Body of pancreas (tissue), 4 donors: ENCODE results near the gene ORAI3. TPM values are rescaled to one million over a fixed set of nuclear protein-coding genes. Genes with fewer than 3 reads are reported as not detected.
"Not testable (repeated sequence)": the region's sequence is repeated elsewhere in the genome, so short reads cannot be mapped to it uniquely, and the experiment has no call there.

Experiments used
- ATAC-seq: fragments of 150-250 bp; one replicate; pipeline ENCODE4 v1.9.1; 2016
- DNase-seq, 4 donors: peaks; one replicate each; pipeline ENCODE4 v3.0.0-alpha.2; 2019
- H3K27ac ChIP-seq, 4 donors: fragments of 200-600 bp; sonication (generic); 1 replicate in 3 of 4; 2 replicates in 1 of 4; pipeline versions ENCODE4 v1.5.1 to v1.6.1; 2016 to 2019; ENCODE audit warnings: mild to moderate bottlenecking in 1 of 4, mixed read lengths in 1 of 4, moderate library complexity in 1 of 4
- H3K27me3 ChIP-seq, 2 donors: fragments of 200-600 bp; sonication (generic); one replicate each; pipeline ENCODE4 v1.6.0; 2016; ENCODE audit warnings: mild to moderate bottlenecking in 1 of 2
- H3K36me3 ChIP-seq, 2 donors: fragments of 200-600 bp; sonication (generic); replicated peaks in 1 of 2; 2 replicates each; pipeline ENCODE4 v1.5.1; 2016; ENCODE audit warnings: low read depth in 2 of 2; ENCODE audit not compliant: insufficient read depth in 1 of 2
- H3K4me1 ChIP-seq: fragments of 200-600 bp; sonication (generic); one replicate; pipeline ENCODE4 v1.6.0; 2016
- H3K4me3 ChIP-seq, 2 donors: fragments of 200-600 bp; sonication (generic); 1 replicate in 1 of 2; 2 replicates in 1 of 2; pipeline ENCODE4 v1.5.1; 2016 to 2019
- H3K9me3 ChIP-seq, 3 donors: fragments of 200-600 bp; sonication (generic); 1 replicate in 2 of 3; 2 replicates in 1 of 3; pipeline ENCODE4 v1.5.1; 2016
- CTCF ChIP-seq, 7 experiments: fragments of 450-650 bp in 4 of 7; fragments of 200-600 bp in 3 of 7; sonication (generic) in 3 of 7; IDR thresholded peaks; one replicate each; pipeline ENCODE4 v1.5.1; 2016 to 2019; ENCODE audit warnings: antibody characterized with exemption in 7 of 7
- POLR2A ChIP-seq, 3 donors: fragments of 450-650 bp; IDR thresholded peaks; one replicate each; pipeline ENCODE4 v1.6.1; 2016; ENCODE audit warnings: antibody characterized with exemption in 3 of 3, mild to moderate bottlenecking in 2 of 3
- WGBS, 2 donors: methylation state at CpG; one replicate each; pipeline ENCODE4 v1.1.5; 2017; 5-methylcytosine and 5-hydroxymethylcytosine counted together
- intact Hi-C: fragments of 100-400 bp; cut with DNase I; formaldehyde crosslinking; loops from one replicate; pipeline ENCODE4 v1.15.1; 2023
- total RNA-seq, 2 donors: library from RNA; depleted of rRNA; stranded (reverse); fragments of >200 nt; gene quantifications; one replicate each; pipeline ENCODE4 v1.1.0, GENCODE V29; 2016

ORAI3 gene
- total RNA-seq, 2 donors from 2014 or later, result 7.9 to 27.2 TPM

DNA sequence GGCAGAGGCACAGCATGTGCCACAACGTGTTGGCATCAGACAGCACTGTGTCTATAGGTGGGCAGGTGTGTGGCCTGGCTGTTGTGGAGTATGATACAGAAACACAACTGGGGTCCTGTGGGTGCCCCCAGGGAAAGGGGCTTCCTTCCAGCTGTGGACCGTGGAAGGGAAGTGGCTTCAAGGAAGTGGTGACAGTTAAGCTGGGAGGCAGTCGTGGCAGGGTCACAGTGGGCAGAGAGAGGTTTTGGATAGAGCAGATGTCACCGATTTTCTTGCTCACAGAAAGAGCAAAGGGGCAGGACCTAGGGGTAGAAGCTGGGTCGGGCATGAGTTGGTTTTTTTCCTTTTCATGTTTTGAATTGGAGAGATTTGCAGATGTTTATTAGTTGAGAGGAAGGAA, 11.2 kb upstream of the ORAI3 start:
- intact Hi-C loops, result no loop called here
- ATAC-seq (no peak), DNase-seq (no peak)
- Histone ChIP-seq H3K4me3 (no peak overlapping the region), H3K4me1 (peaks cover 12% of the 10 kb centered on the region), H3K27ac (no peak overlapping the region), H3K9me3 (no peaks in the 10 kb centered on the region), H3K27me3 (no peaks in the 10 kb centered on the region), H3K36me3 (no peaks in the 10 kb centered on the region)
- 46 to 64% methylated on average over 5 of the region's 5 CpGs for WGBS, 2 donors
- TF ChIP-seq POLR2A (IDR thresholded peaks at IDR 0.05) (no peak), CTCF (IDR thresholded peaks at IDR 0.05) (no peak)

DNA sequence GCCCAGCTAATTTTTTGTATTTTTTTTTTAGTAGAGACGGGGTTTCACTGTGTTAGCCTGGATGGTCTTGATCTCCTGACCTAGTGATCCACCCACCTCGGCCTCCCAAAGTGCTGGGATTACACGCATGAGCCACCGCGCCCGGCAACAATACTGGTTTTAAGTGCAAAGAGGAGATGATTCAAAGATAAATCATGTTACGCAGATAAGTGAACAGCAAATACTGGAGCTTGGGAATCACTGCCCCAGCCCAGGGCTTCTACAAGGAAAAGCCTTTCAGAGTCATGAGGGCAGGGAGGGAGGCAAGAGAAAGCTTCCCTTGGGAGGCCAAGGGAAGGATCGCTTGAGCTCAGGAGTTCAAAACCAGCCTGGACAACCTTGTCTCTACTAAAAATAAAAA, 9.3 kb upstream of the ORAI3 start:
- 93% methylated on average over 8 of the region's 8 CpGs for WGBS, 2 donors
- ATAC-seq, DNase-seq, H3K4me3 ChIP-seq, H3K9me3 ChIP-seq, H3K36me3 ChIP-seq, H3K27ac ChIP-seq, H3K27me3 ChIP-seq, intact Hi-C loops: not testable (repeated sequence)
- peaks cover 12% of the 10 kb centered on the region for H3K4me1 ChIP-seq

DNA sequence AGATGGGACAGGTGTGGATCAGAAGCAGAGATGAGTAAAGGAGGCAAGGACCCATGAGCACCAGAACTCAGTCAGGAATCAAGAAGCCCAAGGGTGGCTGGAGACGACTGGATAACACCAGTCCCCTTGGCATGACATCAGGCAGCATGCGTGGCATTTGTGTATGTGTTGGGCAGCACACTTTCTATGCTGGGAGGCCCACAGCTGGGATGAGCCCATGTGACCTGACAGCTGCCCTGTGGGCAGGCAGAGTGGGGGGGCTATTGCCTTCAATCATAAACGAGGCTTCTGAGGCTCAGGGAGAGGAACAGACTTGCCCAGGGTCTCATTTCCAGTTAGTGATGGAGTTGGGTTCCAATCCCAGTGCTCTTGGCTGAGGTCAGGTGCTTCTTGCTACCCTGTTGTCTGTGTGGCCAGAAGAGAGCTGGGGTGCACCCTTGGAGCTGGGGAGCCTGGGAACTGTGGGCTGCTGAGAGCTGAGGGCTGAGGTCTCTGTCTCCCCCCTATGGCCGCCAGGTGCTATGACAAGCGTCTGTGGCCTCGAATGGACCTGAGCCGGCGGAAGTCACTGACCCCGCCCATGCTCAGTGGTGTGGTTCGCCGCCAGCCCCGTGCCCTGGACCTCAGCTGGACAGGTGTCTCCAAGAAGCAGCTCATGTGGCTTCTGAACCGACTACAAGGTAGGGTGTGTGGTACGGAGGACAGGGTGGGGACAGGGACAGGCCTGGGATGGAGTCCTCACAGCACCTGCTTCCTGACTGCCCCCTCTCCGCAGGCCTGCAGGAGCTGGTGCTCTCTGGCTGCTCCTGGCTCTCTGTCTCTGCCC, 7.1 kb upstream of the ORAI3 start:
- Histone ChIP-seq H3K36me3 (no peaks in the 10 kb centered on the region), H3K4me1 (peaks cover 12% of the 10 kb centered on the region), H3K27ac (peak overlapping the region; percentile 2 to 55 (median 28)), H3K9me3 (no peaks in the 10 kb centered on the region), H3K27me3 (no peaks in the 10 kb centered on the region), H3K4me3 (no peak overlapping the region)
- intact Hi-C loops, result no loop called here
- ATAC-seq (peak; percentile 97), DNase-seq (peak; percentile 82 to 89 (median 88))
- 10 to 80% methylated on average over 2 to 15 of the region's 15 CpGs for WGBS, 2 donors
- TF ChIP-seq POLR2A (IDR thresholded peaks at IDR 0.05) (no peak), CTCF (IDR thresholded peaks at IDR 0.05) (peak; percentile 72 to 92 (median 88))

- peaks cover 12% of the 10 kb centered on the region for H3K4me1 ChIP-seq
- no peaks in the 10 kb centered on the region for H3K36me3 ChIP-seq
- intact Hi-C loops, result no loop called here
- ATAC-seq, result no peak
- H3K27ac ChIP-seq, result peak overlapping the region; percentile 2 to 55 (median 28)
- H3K4me3 ChIP-seq, result no peak overlapping the region
- no peaks in the 10 kb centered on the region for H3K27me3 ChIP-seq
- 39 to 60% methylated on average over 1 to 4 of the region's 4 CpGs for WGBS, 2 donors
- TF ChIP-seq CTCF (IDR thresholded peaks at IDR 0.05) (no peak), POLR2A (IDR thresholded peaks at IDR 0.05) (no peak)
- no peak for DNase-seq
- no peaks in the 10 kb centered on the region for H3K9me3 ChIP-seq
Observed at GRCh38 chr16:30942426-30942806, 6.5 kb upstream of the ORAI3 start.

DNA sequence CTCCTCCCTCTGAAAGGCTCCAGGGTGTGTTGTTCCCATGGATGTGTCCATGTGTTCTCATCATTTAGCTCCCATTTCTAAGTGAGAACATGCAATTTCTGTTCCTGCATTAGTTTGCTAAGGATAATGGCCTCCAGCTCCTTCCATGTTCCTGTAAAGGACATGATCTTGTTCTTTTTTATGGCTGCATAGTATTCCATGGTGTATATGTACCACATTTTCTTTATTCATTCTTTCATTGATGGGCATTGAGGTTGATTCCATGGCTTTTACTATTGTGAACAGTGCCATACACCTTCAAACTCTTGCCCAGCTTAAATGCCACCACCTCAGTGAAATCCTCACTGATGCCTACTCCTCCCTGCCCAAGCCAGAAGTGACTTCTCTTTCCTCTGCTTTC, 4.5 kb upstream of the ORAI3 start:
- no peak for ATAC-seq
- intact Hi-C loops, result no loop called here

More for the DNA sequence above, 4.5 kb upstream of the ORAI3 start:
- H3K36me3 ChIP-seq, result no peaks in the 10 kb centered on the region
- H3K27me3 ChIP-seq, result no peaks in the 10 kb centered on the region
- H3K4me1 ChIP-seq, result peaks cover 12% of the 10 kb centered on the region
- TF ChIP-seq POLR2A (IDR thresholded peaks at IDR 0.05) (no peak), CTCF (IDR thresholded peaks at IDR 0.05) (no peak)
- no peak overlapping the region for H3K27ac ChIP-seq
- no peak for DNase-seq
- H3K9me3 ChIP-seq, result no peaks in the 10 kb centered on the region
- H3K4me3 ChIP-seq, result no peak overlapping the region
